Stimulated activated CD4-positive, alpha-beta T cell treated with anti-CD3 and anti-CD28 coated beads, Interleukin-1b, Interleukin-23, amount 100 ng/mL, for 24 hours (primary cell): ENCODE results near the gene GLT8D1.
A peak's percentile ranks its signal among the peaks of the same experiment; 100 is the strongest.
"Not testable (repeated sequence)": the region's sequence is repeated elsewhere in the genome, so short reads cannot be mapped to it uniquely, and the experiment has no call there.

Experiments
- DNase-seq, 4 experiments: peaks; one replicate each; pipeline ENCODE4 v3.0.0-alpha.2; 2020; ENCODE audit warnings: low read depth in 4 of 4, low spot score in 1 of 4

Gene GLT8D1

GRCh38 chr3:52681596-52681995 lies 24.0 kb downstream of the GLT8D1 start:
- DNase-seq = no peak

- DNase-seq = no peak
Observed at GRCh38 chr3:52679811-52680210, 25.8 kb downstream of the GLT8D1 start.

GRCh38 chr3:52679199-52679538 lies 26.4 kb downstream of the GLT8D1 start:
- no peak for DNase-seq

GRCh38 chr3:52678265-52679198 lies 27.1 kb downstream of the GLT8D1 start:
- DNase-seq = no peak

- DNase-seq = not testable (repeated sequence)
Observed at GRCh38 chr3:52676201-52676600, 29.4 kb downstream of the GLT8D1 start.

GRCh38 chr3:52671676-52672075 lies 33.9 kb downstream of the GLT8D1 start:
- DNase-seq = no peak

- peak in 2 of 4 experiments; percentile 7 to 48 for DNase-seq
Observed at GRCh38 chr3:52670621-52671521, 34.7 kb downstream of the GLT8D1 start.

- DNase-seq = no peak
Observed at GRCh38 chr3:52663098-52663497, 42.5 kb downstream of the GLT8D1 start.

GRCh38 chr3:52660046-52660445 lies 45.5 kb downstream of the GLT8D1 start:
- no peak for DNase-seq

- no peak for DNase-seq
Observed at GRCh38 chr3:52655895-52656294, 49.7 kb downstream of the GLT8D1 start.

GRCh38 chr3:52651592-52651991 lies 54.0 kb downstream of the GLT8D1 start:
- no peak for DNase-seq

GRCh38 chr3:52650439-52650838 lies 55.2 kb downstream of the GLT8D1 start:
- no peak for DNase-seq

GRCh38 chr3:52649461-52650210 lies 56.0 kb downstream of the GLT8D1 start:
- no peak for DNase-seq

GRCh38 chr3:52645549-52645948 lies 60.0 kb downstream of the GLT8D1 start:
- no peak for DNase-seq
